GM12878 (cell line): ENCODE data around the gene CNTNAP2. TPM values are rescaled to one million over a fixed set of nuclear protein-coding genes. Genes with fewer than 3 reads are reported as not detected.
A peak's percentile ranks its signal among the peaks of the same experiment; 100 is the strongest.

ENCODE experiments used
- ATAC-seq: fragments of 200-7000 bp; cut with Tn5 transposase; 3 replicates; pipeline ENCODE4 v1.9.1; 2020; ENCODE audit warnings: mild to moderate bottlenecking, moderate library complexity
- BruUV-seq: library from RNA; stranded (reverse); fragments of 400-500 nt; replicated peaks from 2 replicates; lab custom pipeline; 2021; lab: Mats Ljungman, UMichigan
- CTCF ChIA-PET: fragments of 300-600 bp; sonication (Branson Sonifier 250); formaldehyde crosslinking; extraction: SDS; loops from one replicate; lab custom pipeline; 2021; ENCODE audit warnings: inconsistent platforms; lab: Yijun Ruan, JAX
- POLR2A ChIA-PET: fragments of 350-600 bp; formaldehyde crosslinking; extraction: SDS; loops from one replicate; lab custom pipeline; 2021; ENCODE audit warnings: inconsistent platforms; lab: Charles Lee
- RAD21 ChIA-PET: fragments of 300-600 bp; sonication (Branson Sonifier 250); formaldehyde crosslinking; loops from one replicate; lab custom pipeline; 2023; ENCODE audit warnings: antibody characterized with exemption; ENCODE audit not compliant: unreplicated experiment; lab: Charles Lee
- SMC1A ChIA-PET: fragments of 300-600 bp; sonication (Branson Sonifier 250); formaldehyde crosslinking; loops from one replicate; lab custom pipeline; 2023; ENCODE audit not compliant: unreplicated experiment, uncharacterized antibody; lab: Charles Lee
- DNase-seq: peaks from one replicate; pipeline ENCODE4 v3.0.0-alpha.2; 2011; ENCODE audit warnings: low read depth, low spot score
- FAIRE-seq: peaks from 3 replicates; lab custom pipeline; 2011; peaks lifted over from hg19 to GRCh38; lab: Jason Lieb, UNC
- H2AFZ ChIP-seq: 2 replicates; pipeline ENCODE4 v1.6.0; 2011; ENCODE audit warnings: low read depth, low read length, control low read depth; ENCODE audit not compliant: control insufficient read depth
- H3K27ac ChIP-seq: 2 replicates; pipeline ENCODE4 v1.5.1; 2011; ENCODE audit warnings: control low read depth; ENCODE audit not compliant: control insufficient read depth, insufficient read depth
- H3K27me3 ChIP-seq, 2 experiments: replicated peaks in 1 of 2; 2 replicates each; pipeline versions ENCODE4 v1.6.0 to v1.6.1; 2011; ENCODE audit warnings: low read length in 1 of 2; ENCODE audit not compliant: control insufficient read depth in 2 of 2, insufficient read depth in 2 of 2
- H3K36me3 ChIP-seq, 2 experiments: 2 replicates each; pipeline ENCODE4 v1.5.1; 2011; ENCODE audit warnings: low read length in 1 of 2; ENCODE audit not compliant: control insufficient read depth in 2 of 2, insufficient read depth in 2 of 2
- H3K4me1 ChIP-seq: 2 replicates; pipeline ENCODE4 v1.6.1; 2011; ENCODE audit warnings: mild to moderate bottlenecking, low read length, moderate library complexity, mixed read lengths; ENCODE audit not compliant: control insufficient read depth, insufficient read depth
- H3K4me2 ChIP-seq: 2 replicates; pipeline ENCODE4 v1.6.0; 2011; ENCODE audit warnings: control low read depth; ENCODE audit not compliant: control insufficient read depth, insufficient read depth
- H3K4me3 ChIP-seq: fragments of 200-600 bp; sonication (generic); 2 replicates; pipeline ENCODE4 v1.5.1; 2016
- H3K79me2 ChIP-seq: 2 replicates; pipeline ENCODE4 v1.6.0; 2011; ENCODE audit warnings: low read length; ENCODE audit not compliant: control insufficient read depth, insufficient read depth
- H3K9ac ChIP-seq: 2 replicates; pipeline ENCODE4 v1.8.0; 2011; ENCODE audit warnings: low read length, control low read depth, mixed read lengths; ENCODE audit not compliant: control insufficient read depth, insufficient read depth
- H3K9me3 ChIP-seq: replicated peaks from 3 replicates; pipeline ENCODE4 v1.5.1; 2011; ENCODE audit warnings: mild to moderate bottlenecking, low read length; ENCODE audit not compliant: control insufficient read depth, insufficient read depth
- H4K20me1 ChIP-seq: 2 replicates; pipeline ENCODE4 v1.6.0; 2011; ENCODE audit not compliant: control insufficient read depth, insufficient read depth
- ESRRA ChIP-seq: IDR thresholded peaks from 2 replicates; pipeline ENCODE4 v1.6.1; 2012; ENCODE audit warnings: mild to moderate bottlenecking, low read length, improper control_type of control experiment
- RUNX3 ChIP-seq: IDR thresholded peaks from 2 replicates; pipeline ENCODE4 v1.6.1; 2012; ENCODE audit warnings: low read length, inconsistent platforms
- YY1 ChIP-seq: IDR thresholded peaks from 2 replicates; pipeline ENCODE4 v1.6.1; 2011; ENCODE audit warnings: low read depth, mild to moderate bottlenecking, low read length
- WGBS: methylation state at CpG from one replicate; pipeline ENCODE4 v1.1.6; 2016; ENCODE audit warnings: low lambda C conversion rate; ENCODE audit not compliant: insufficient replicate concordance, insufficient coverage; ENCODE audit errors: missing lambda C conversion rate; 5-methylcytosine and 5-hydroxymethylcytosine counted together
- in situ Hi-C: fragments of 300-500 bp; cut with MboI; formaldehyde crosslinking; loops from 9 replicates; pipeline ENCODE4 v1.14.3; 2018; ENCODE audit warnings: mixed read lengths
- intact Hi-C: fragments of 100-400 bp; cut with micrococcal nuclease; formaldehyde crosslinking; loops from one replicate; pipeline ENCODE4 v1.14.2; 2022; ENCODE audit not compliant: unreplicated experiment
- polyA plus RNA-seq, 11 experiments: library from polyadenylated mRNA; depleted of rRNA in 4 of 11; unstranded in 6 of 11; stranded (reverse) in 5 of 11; fragments of >200 nt; fragmentation: Nextera tagmentation in 4 of 11; fragmentation: Illumina TruSeq in 1 of 11; extraction: Ambion mirVana in 4 of 11; extraction: Trizol in 1 of 11; gene quantifications; 1 replicate in 1 of 11; 2 replicates in 10 of 11; pipeline versions ENCODE4 v1.2.1 to v1.2.3, GENCODE V29; 2011 to 2016; ENCODE audit warnings: inconsistent platforms in 2 of 11, missing spikeins in 2 of 11, low read depth in 1 of 11
- total RNA-seq, 4 experiments: library from RNA; depleted of rRNA in 3 of 4; stranded (reverse); fragments of >200 nt in 3 of 4; fragmentation: Illumina TruSeq in 1 of 4; extraction: Trizol in 1 of 4; gene quantifications; 2 replicates each; pipeline versions ENCODE4 v1.2.1 to v1.2.3, GENCODE V29; 2013 to 2021
- TF ChIP-seq, protein P1 (sequence below): fragments of 450-650 bp; IDR thresholded peaks from 2 replicates; pipeline ENCODE4 v1.6.1; 2016; ENCODE audit warnings: mild to moderate bottlenecking
- TF ChIP-seq, protein P2 (sequence below): fragments of 450-650 bp; IDR thresholded peaks from 2 replicates; pipeline ENCODE4 v1.6.1; 2018; ENCODE audit warnings: borderline replicate concordance, mild to moderate bottlenecking; ENCODE audit not compliant: partially characterized antibody

The CNTNAP2 gene
- total and polyA plus RNA-seq, 10 of the 15 experiments (the other 5 are each of a cell fraction or from before 2014, with no cell fraction given): 0.03 to 0.08 (median 0.03) TPM; not detected in 7

DNA sequence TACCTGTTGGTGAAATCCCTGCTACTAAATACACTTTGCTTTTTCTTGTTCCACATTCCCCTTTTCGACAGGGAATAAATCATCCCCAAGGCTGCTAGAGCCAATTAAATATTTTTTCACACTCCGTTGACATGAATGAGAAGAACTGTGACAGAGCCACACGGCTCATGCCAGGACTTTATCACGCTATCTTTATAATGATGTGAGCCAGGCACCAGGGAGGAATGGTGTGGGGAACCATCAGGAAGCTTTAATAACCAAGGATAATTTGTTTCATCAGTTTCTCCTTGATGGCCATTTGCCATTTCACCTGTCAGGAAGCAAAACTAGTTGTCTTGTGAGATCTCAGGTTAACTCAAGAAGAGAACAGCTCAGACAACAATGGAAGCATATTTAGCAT lies 2280.9 kb downstream of the CNTNAP2 start:
- POLR2A ChIA-PET: no interaction called here
- Histone ChIP-seq H3K36me3 (no peaks in the 10 kb centered on the region), H3K4me2 (no peak overlapping the region), H3K27me3 (no peaks in the 10 kb centered on the region), H3K4me1 (peaks cover 9% of the 10 kb centered on the region), H3K27ac (no peak overlapping the region), H3K4me3 (no peak overlapping the region), H2AFZ (no peak overlapping the region), H3K79me2 (no peaks in the 10 kb centered on the region), H3K9ac (no peak overlapping the region), H4K20me1 (no peaks in the 10 kb centered on the region), H3K9me3 (no peaks in the 10 kb centered on the region)
- BruUV-seq: no TSS peak
- no peak for FAIRE-seq
- RAD21 ChIA-PET: no interaction called here
- CTCF ChIA-PET: no interaction called here
- no peak for ATAC-seq
- TF ChIP-seq, protein P1, sequence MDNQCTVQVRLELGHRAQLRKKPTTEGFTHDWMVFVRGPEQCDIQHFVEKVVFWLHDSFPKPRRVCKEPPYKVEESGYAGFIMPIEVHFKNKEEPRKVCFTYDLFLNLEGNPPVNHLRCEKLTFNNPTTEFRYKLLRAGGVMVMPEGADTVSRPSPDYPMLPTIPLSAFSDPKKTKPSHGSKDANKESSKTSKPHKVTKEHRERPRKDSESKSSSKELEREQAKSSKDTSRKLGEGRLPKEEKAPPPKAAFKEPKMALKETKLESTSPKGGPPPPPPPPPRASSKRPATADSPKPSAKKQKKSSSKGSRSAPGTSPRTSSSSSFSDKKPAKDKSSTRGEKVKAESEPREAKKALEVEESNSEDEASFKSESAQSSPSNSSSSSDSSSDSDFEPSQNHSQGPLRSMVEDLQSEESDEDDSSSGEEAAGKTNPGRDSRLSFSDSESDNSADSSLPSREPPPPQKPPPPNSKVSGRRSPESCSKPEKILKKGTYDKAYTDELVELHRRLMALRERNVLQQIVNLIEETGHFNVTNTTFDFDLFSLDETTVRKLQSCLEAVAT: no peak
- no peak for TF ChIP-seq YY1
- TF ChIP-seq ESRRA: no peak
- 65% methylated on average over 4 of the region's 4 CpGs for WGBS
- DNase-seq: no peak
- intact Hi-C loops: no loop called here
- SMC1A ChIA-PET: no interaction called here
- in situ Hi-C loops: no loop called here

DNA sequence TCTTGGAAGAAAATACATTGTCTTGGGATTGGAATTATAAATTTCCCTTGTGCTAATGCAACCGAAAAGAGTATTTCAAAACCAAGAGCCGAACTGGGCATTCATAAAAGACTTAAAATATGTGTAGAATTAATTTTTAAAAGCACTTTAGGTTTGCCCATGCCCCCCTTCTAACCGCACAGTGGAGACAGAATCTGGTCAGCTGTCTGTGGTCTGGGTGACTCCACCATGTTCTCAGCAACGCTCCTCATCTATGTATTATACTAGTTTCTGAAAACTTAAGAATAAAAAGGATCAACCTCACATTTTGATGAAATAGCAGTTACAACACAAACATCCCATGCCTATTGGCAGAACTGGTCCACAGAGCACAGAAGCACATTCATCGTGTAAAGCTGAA lies 2281.4 kb downstream of the CNTNAP2 start:
- peak; percentile 49; the same call in 1 of the 2 replicates for TF ChIP-seq RUNX3
- TF ChIP-seq, protein P2, sequence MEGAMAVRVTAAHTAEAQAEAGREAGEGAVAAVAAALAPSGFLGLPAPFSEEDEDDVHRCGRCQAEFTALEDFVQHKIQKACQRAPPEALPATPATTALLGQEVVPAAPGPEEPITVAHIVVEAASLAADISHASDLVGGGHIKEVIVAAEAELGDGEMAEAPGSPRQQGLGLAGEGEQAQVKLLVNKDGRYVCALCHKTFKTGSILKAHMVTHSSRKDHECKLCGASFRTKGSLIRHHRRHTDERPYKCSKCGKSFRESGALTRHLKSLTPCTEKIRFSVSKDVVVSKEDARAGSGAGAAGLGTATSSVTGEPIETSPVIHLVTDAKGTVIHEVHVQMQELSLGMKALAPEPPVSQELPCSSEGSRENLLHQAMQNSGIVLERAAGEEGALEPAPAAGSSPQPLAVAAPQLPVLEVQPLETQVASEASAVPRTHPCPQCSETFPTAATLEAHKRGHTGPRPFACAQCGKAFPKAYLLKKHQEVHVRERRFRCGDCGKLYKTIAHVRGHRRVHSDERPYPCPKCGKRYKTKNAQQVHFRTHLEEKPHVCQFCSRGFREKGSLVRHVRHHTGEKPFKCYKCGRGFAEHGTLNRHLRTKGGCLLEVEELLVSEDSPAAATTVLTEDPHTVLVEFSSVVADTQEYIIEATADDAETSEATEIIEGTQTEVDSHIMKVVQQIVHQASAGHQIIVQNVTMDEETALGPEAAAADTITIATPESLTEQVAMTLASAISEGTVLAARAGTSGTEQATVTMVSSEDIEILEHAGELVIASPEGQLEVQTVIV: no peak
- no peak for DNase-seq
- ChIA-PET SMC1A (no interaction called here), CTCF (no interaction called here), POLR2A (no interaction called here), RAD21 (interaction anchor here (1.5 kb wide), 1 partner anchor 30 kb away, joined by 4 read pairs; no protein-coding TSS in a partner anchor)
- no peak overlapping the region for H3K4me3 ChIP-seq
- no TSS peak for BruUV-seq
- H2AFZ ChIP-seq: no peak overlapping the region
- H3K36me3 ChIP-seq: no peaks in the 10 kb centered on the region
- intact Hi-C loops (no loop called here), in situ Hi-C loops (no loop called here)
- H4K20me1 ChIP-seq: no peaks in the 10 kb centered on the region
- H3K27me3 ChIP-seq: no peaks in the 10 kb centered on the region
- WGBS: 16% methylated on average over 5 of the region's 5 CpGs
- no peaks in the 10 kb centered on the region for H3K79me2 ChIP-seq
- peak overlapping the region; percentile 12; the same call in 1 of the 2 replicates for H3K4me2 ChIP-seq
- no peak overlapping the region for H3K27ac ChIP-seq
- no peaks in the 10 kb centered on the region for H3K9me3 ChIP-seq
- H3K9ac ChIP-seq: no peak overlapping the region
- peak; percentile 63 for ATAC-seq
- H3K4me1 ChIP-seq: peaks cover 9% of the 10 kb centered on the region
- FAIRE-seq: no peak
